Neural cell (in vitro differentiated cells): Measurements from ENCODE around the gene RYR3. TPM values are rescaled to one million over a fixed set of nuclear protein-coding genes. Genes with fewer than 3 reads are reported as not detected.

Experiments
- H2AFZ ChIP-seq: fragments of 200-600, 300-800 bp; sonication (generic), shearing (Covaris generic); 2 replicates; pipeline ENCODE4 v1.6.0; 2014; ENCODE audit warnings: low read depth, mild to moderate bottlenecking, antibody characterized with exemption, low read length, moderate library complexity
- H3F3A ChIP-seq: fragments of 200-600 bp; shearing (Covaris generic); 2 replicates; pipeline ENCODE4 v1.6.1; 2016; ENCODE audit warnings: mild to moderate bottlenecking, moderate library complexity, mixed read lengths, antibody characterized with exemption, low read length; ENCODE audit not compliant: insufficient read depth, poor library complexity, severe bottlenecking
- H3K27ac ChIP-seq: fragments of 200-600, 300-800 bp; sonication (generic), shearing (Covaris generic); 2 replicates; pipeline ENCODE4 v1.5.1; 2014; ENCODE audit warnings: mild to moderate bottlenecking, low read length, moderate library complexity
- H3K27me3 ChIP-seq: fragments of 300-800, 200-600 bp; sonication (generic), shearing (Covaris generic); 2 replicates; pipeline ENCODE4 v1.6.0; 2014; ENCODE audit warnings: mild to moderate bottlenecking, low read depth, low read length, moderate library complexity; ENCODE audit not compliant: insufficient read depth
- H3K36me3 ChIP-seq: fragments of 300-800, 200-600 bp; sonication (generic), shearing (Covaris generic); 2 replicates; pipeline ENCODE4 v1.5.1; 2014; ENCODE audit warnings: mild to moderate bottlenecking, antibody characterized with exemption, low read length, moderate library complexity; ENCODE audit not compliant: insufficient read depth
- H3K4me2 ChIP-seq: fragments of 300-800, 200-600 bp; sonication (generic), shearing (Covaris generic); 2 replicates; pipeline ENCODE4 v1.6.0; 2014; ENCODE audit warnings: mild to moderate bottlenecking, low read length
- H3K4me3 ChIP-seq: fragments of 300-800, 200-600 bp; sonication (generic), shearing (Covaris generic); 2 replicates; pipeline ENCODE4 v1.5.1; 2014; ENCODE audit warnings: mild to moderate bottlenecking, low read length, moderate library complexity
- H3K79me2 ChIP-seq: fragments of 200-600 bp; shearing (Covaris generic); replicated peaks from 2 replicates; pipeline ENCODE4 v1.6.0; 2014; ENCODE audit warnings: mild to moderate bottlenecking, low read length, moderate library complexity; ENCODE audit not compliant: insufficient read depth
- H3K9ac ChIP-seq: fragments of 300-800, 200-600 bp; sonication (generic), shearing (Covaris generic); 2 replicates; pipeline ENCODE4 v1.6.1; 2016; ENCODE audit warnings: mild to moderate bottlenecking, low read length, mixed read lengths
- H3K9me2 ChIP-seq: fragments of 200-600 bp; shearing (Covaris generic); 2 replicates; pipeline ENCODE4 v1.6.1; 2016; ENCODE audit warnings: mild to moderate bottlenecking, low read length, mixed read lengths; ENCODE audit not compliant: insufficient read depth
- H3K9me3 ChIP-seq: fragments of 200-600, 300-800 bp; sonication (generic), shearing (Covaris generic); 2 replicates; pipeline ENCODE4 v1.6.1; 2016; ENCODE audit warnings: mild to moderate bottlenecking, mixed run types, low read length, moderate library complexity, mixed read lengths
- H4K20me1 ChIP-seq: fragments of 200-600 bp; shearing (Covaris generic); 2 replicates; pipeline ENCODE4 v1.6.1; 2016; ENCODE audit warnings: mild to moderate bottlenecking, mixed run types; ENCODE audit not compliant: insufficient read depth
- CTCF ChIP-seq: fragments of 450-650 bp; IDR thresholded peaks from 2 replicates; pipeline ENCODE4 v1.5.1; 2014; ENCODE audit warnings: antibody characterized with exemption, mild to moderate bottlenecking, moderate library complexity; ENCODE audit not compliant: poor library complexity, severe bottlenecking
- EP300 ChIP-seq: fragments of 450-650 bp; conservative IDR thresholded peaks from 2 replicates; pipeline ENCODE4 v1.6.1; 2014; ENCODE audit warnings: antibody characterized with exemption, mild to moderate bottlenecking, moderate library complexity; ENCODE audit not compliant: poor library complexity, severe bottlenecking
- EZH2 ChIP-seq: fragments of 200-600, 300-800 bp; shearing (Covaris generic), sonication (generic); IDR thresholded peaks from 2 replicates; pipeline ENCODE4 v1.6.1; 2014; ENCODE audit warnings: antibody characterized with exemption, low read length, borderline replicate concordance, mild to moderate bottlenecking; ENCODE audit not compliant: insufficient read depth, poor library complexity, severe bottlenecking
- MXI1 ChIP-seq: fragments of 450-650 bp; conservative IDR thresholded peaks from 2 replicates; pipeline ENCODE4 v1.6.1; 2014; ENCODE audit warnings: antibody characterized with exemption, mild to moderate bottlenecking; ENCODE audit not compliant: poor library complexity, severe bottlenecking
- POLR2AphosphoS5 ChIP-seq: IDR thresholded peaks from 2 replicates; pipeline ENCODE4 v1.6.1; 2012
- RAD21 ChIP-seq: fragments of 450-650 bp; conservative IDR thresholded peaks from 2 replicates; pipeline ENCODE4 v1.6.1; 2014; ENCODE audit warnings: antibody characterized with exemption, mild to moderate bottlenecking, moderate library complexity
- REST ChIP-seq: IDR thresholded peaks from 2 replicates; pipeline ENCODE4 v1.6.1; 2012; ENCODE audit warnings: borderline replicate concordance
- SMC3 ChIP-seq: fragments of 450-650 bp; conservative IDR thresholded peaks from 2 replicates; pipeline ENCODE4 v1.6.1; 2014; ENCODE audit warnings: antibody characterized with exemption, mild to moderate bottlenecking, moderate library complexity; ENCODE audit not compliant: poor library complexity
- TAF1 ChIP-seq: IDR thresholded peaks from 2 replicates; pipeline ENCODE4 v1.6.1; 2012; ENCODE audit warnings: low read depth
- polyA plus RNA-seq: library from polyadenylated mRNA; depleted of rRNA; stranded (reverse); fragments of >200 nt; gene quantifications from 2 replicates; pipeline ENCODE4 v1.2.3, GENCODE V29; 2014

The RYR3 gene
- polyA plus RNA-seq, 1 donor from 2014 or later = 12.6 TPM

- Histone ChIP-seq H3K9ac (no peak overlapping the region), H3K27ac (no peak overlapping the region), H3K4me3 (no peak overlapping the region)
These were observed 27.2 kb upstream of the RYR3 start for GRCh38 chr15:33283576-33283975.

GRCh38 chr15:33284336-33284735 lies 26.4 kb upstream of the RYR3 start:
- Histone ChIP-seq H3K9ac (no peak overlapping the region), H3F3A (no peaks in the 10 kb centered on the region), H3K27me3 (no peaks in the 10 kb centered on the region), H2AFZ (no peak overlapping the region), H3K79me2 (no peaks in the 10 kb centered on the region), H3K4me3 (no peak overlapping the region), H3K4me2 (no peak overlapping the region), H3K9me3 (no peaks in the 10 kb centered on the region), H3K36me3 (no peaks in the 10 kb centered on the region), H3K27ac (no peak overlapping the region), H3K9me2 (no peaks in the 10 kb centered on the region), H4K20me1 (no peaks in the 10 kb centered on the region)
- TF ChIP-seq TAF1 = no peak
- TF ChIP-seq CTCF = no peak
- no peak for TF ChIP-seq RAD21
- no peak for TF ChIP-seq EZH2
- TF ChIP-seq REST = no peak
- no peak for TF ChIP-seq SMC3

More at GRCh38 chr15:33283576-33283975, 27.2 kb upstream of the RYR3 start:
- no peaks in the 10 kb centered on the region for H3K9me2 ChIP-seq
- H3K79me2 ChIP-seq = no peaks in the 10 kb centered on the region
- H2AFZ ChIP-seq = no peak overlapping the region
- no peaks in the 10 kb centered on the region for H4K20me1 ChIP-seq
- no peaks in the 10 kb centered on the region for H3K36me3 ChIP-seq
- TF ChIP-seq MXI1 = no peak
- no peak for TF ChIP-seq POLR2AphosphoS5
- no peak for TF ChIP-seq SMC3
- no peak for TF ChIP-seq TAF1
- TF ChIP-seq EZH2 = no peak
- no peak for TF ChIP-seq CTCF
- no peak for TF ChIP-seq EP300
- TF ChIP-seq RAD21 = no peak
- no peak for TF ChIP-seq REST
- H3K9me3 ChIP-seq = no peaks in the 10 kb centered on the region
- H3K4me2 ChIP-seq = no peak overlapping the region
- no peaks in the 10 kb centered on the region for H3K27me3 ChIP-seq
- H3F3A ChIP-seq = no peaks in the 10 kb centered on the region
